Tibial nerve (tissue), 4 donors: ENCODE measurements around the gene TTC7B.

Experiments
- EP300 ChIP-seq, 2 donors: sonication (generic); formaldehyde crosslinking; IDR thresholded peaks; one replicate each; pipeline ENCODE4 v1.6.1; 2017; ENCODE audit warnings: antibody characterized with exemption in 2 of 2, mild to moderate bottlenecking in 1 of 2
- POLR2A ChIP-seq, 2 donors: fragments of 450-650 bp; IDR thresholded peaks; one replicate each; pipeline ENCODE4 v1.6.1; 2017; ENCODE audit warnings: antibody characterized with exemption in 2 of 2, mild to moderate bottlenecking in 2 of 2, moderate library complexity in 2 of 2
- TF ChIP-seq, protein P1 (sequence below), 5 experiments: fragments of 200-600 bp in 3 of 5; fragments of 450-650 bp in 2 of 5; sonication (generic) in 3 of 5; IDR thresholded peaks; one replicate each; pipeline ENCODE4 v1.5.1; 2016 to 2019; ENCODE audit warnings: antibody characterized with exemption in 5 of 5, mild to moderate bottlenecking in 3 of 5, moderate library complexity in 2 of 5

DNA sequence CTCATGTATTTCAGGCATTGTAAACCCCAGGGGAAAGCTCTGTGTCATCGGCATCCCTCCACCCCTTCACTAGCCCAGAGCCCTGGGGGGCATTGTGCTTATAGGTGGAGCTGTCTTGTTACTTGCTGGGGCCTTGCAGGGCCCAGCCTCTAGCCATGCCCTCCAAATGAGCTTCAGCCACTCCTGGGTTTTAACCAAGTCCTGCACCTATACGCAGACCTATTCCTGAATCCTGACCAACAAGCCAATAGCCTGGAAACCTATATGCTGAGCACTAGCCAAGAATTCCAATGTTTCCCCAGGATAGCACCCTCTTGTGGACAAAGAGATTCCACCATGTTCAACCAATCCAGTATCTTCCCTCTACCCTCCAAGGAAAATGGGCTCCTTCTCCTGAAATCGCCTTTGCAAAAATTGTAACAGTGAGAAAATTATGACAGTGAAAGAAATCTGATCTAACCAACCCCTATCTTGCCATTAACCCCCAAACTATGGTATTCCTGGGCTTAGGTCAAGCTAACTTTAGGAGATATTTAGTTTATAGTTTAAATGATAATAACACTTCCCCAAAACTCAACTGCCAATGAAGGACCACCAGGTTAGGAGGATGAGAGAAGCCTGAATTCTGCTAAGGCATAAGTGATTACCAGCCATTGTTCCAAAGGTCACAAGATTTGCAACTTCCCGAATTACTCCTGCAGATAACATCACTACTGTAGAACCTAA lies 55.5 kb downstream of the TTC7B start:
- TF ChIP-seq POLR2A (IDR thresholded peaks at IDR 0.05) (no peak), EP300 (IDR thresholded peaks at IDR 0.05) (no peak)
- TF ChIP-seq, protein P1, sequence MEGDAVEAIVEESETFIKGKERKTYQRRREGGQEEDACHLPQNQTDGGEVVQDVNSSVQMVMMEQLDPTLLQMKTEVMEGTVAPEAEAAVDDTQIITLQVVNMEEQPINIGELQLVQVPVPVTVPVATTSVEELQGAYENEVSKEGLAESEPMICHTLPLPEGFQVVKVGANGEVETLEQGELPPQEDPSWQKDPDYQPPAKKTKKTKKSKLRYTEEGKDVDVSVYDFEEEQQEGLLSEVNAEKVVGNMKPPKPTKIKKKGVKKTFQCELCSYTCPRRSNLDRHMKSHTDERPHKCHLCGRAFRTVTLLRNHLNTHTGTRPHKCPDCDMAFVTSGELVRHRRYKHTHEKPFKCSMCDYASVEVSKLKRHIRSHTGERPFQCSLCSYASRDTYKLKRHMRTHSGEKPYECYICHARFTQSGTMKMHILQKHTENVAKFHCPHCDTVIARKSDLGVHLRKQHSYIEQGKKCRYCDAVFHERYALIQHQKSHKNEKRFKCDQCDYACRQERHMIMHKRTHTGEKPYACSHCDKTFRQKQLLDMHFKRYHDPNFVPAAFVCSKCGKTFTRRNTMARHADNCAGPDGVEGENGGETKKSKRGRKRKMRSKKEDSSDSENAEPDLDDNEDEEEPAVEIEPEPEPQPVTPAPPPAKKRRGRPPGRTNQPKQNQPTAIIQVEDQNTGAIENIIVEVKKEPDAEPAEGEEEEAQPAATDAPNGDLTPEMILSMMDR (IDR thresholded peaks at IDR 0.05) = peak; percentile 19 to 39 (median 33)
